ENCODE results near the gene RIOK3. TPM values are rescaled to one million over a fixed set of nuclear protein-coding genes. Genes with fewer than 3 reads are reported as not detected.
"Not testable (repeated sequence)": the region's sequence is repeated elsewhere in the genome, so short reads cannot be mapped to it uniquely, and the experiment has no call there.

RIOK3 gene
- total RNA-seq, 4 donors from 2014 or later: 77.3 to 220 (median 114) TPM

GRCh38 chr18:23504720-23505119 is 51.6 kb downstream of the RIOK3 start:
- Histone ChIP-seq H3K36me3 (peaks cover 0 to 6% of the 10 kb centered on the region in 2 donors), H3K9me3 (no peaks in the 10 kb centered on the region), H3K27ac (peak overlapping the region in 1 of 4 donors; percentile 91), H3K27me3 (no peaks in the 10 kb centered on the region), H3K4me1 (peaks cover 16 to 22% of the 10 kb centered on the region in 2 donors), H3K4me3 (peak overlapping the region; percentile 77 to 89 (median 82))
- ATAC-seq (no peak), DNase-seq (no peak)
- intact Hi-C loops (cut with DNase I; ENCODE audit: low total_unique reads) (loop anchor here (10.0 kb wide), 2 partner anchors 320 to 570 kb away; partner anchors contain the start of gene RBBP8), in situ Hi-C loops (cut with MboI; ENCODE audit: low sequenced_read_pairs in 4 of 4) (loop anchor here in 1 of 4 donors (25.0 kb wide), 1 partner anchor 308 kb away; no protein-coding TSS in a partner anchor)
- no peak for TF ChIP-seq CTCF (IDR thresholded peaks at IDR 0.05 in 4 of 5, conservative IDR thresholded peaks at IDR 0.05 in 1 of 5)
- no peak for TF ChIP-seq POLR2A (IDR thresholded peaks at IDR 0.05)

- in situ Hi-C loops (cut with MboI; ENCODE audit: low sequenced_read_pairs in 4 of 4): loop anchor here in 1 of 4 donors (25.0 kb wide), 1 partner anchor 306 kb away; no protein-coding TSS in a partner anchor
- Histone ChIP-seq H3K4me3 (no peak overlapping the region), H3K4me1 (peaks cover 16 to 22% of the 10 kb centered on the region in 2 donors), H3K36me3 (peaks cover 0 to 18% of the 10 kb centered on the region in 2 donors), H3K27me3 (no peaks in the 10 kb centered on the region), H3K9me3 (no peaks in the 10 kb centered on the region), H3K27ac (no peak overlapping the region)
- DNase-seq (no peak), ATAC-seq (no peak)
- intact Hi-C loops (cut with DNase I; ENCODE audit: low total_unique reads): loop anchor here (10.0 kb wide), 2 partner anchors 318 to 572 kb away; partner anchors contain the start of gene RBBP8
- TF ChIP-seq CTCF (IDR thresholded peaks at IDR 0.05 in 4 of 5, conservative IDR thresholded peaks at IDR 0.05 in 1 of 5): no peak
- TF ChIP-seq POLR2A (IDR thresholded peaks at IDR 0.05): no peak
These were observed 53.3 kb downstream of the RIOK3 start for GRCh38 chr18:23506393-23506792.

GRCh38 chr18:23510923-23511322 is 57.8 kb downstream of the RIOK3 start:
- intact Hi-C loops (cut with DNase I; ENCODE audit: low total_unique reads); H3K27ac ChIP-seq; DNase-seq; H3K4me3 ChIP-seq; H3K4me1 ChIP-seq; H3K27me3 ChIP-seq; H3K9me3 ChIP-seq; ATAC-seq: not testable (repeated sequence)
- in situ Hi-C loops (cut with MboI; ENCODE audit: low sequenced_read_pairs in 4 of 4): loop anchor here in 3 of 4 donors (10.0 to 25.0 kb wide), 3 partner anchors 74 to 404 kb away; partner anchors contain the start of gene NPC1 (in 1 of the 3)
- H3K36me3 ChIP-seq: peaks cover 0 to 18% of the 10 kb centered on the region in 2 donors

- H3K27me3 ChIP-seq; H3K9me3 ChIP-seq; H3K4me1 ChIP-seq; ATAC-seq; H3K27ac ChIP-seq; DNase-seq; H3K4me3 ChIP-seq; intact Hi-C loops (cut with DNase I; ENCODE audit: low total_unique reads): not testable (repeated sequence)
- in situ Hi-C loops (cut with MboI; ENCODE audit: low sequenced_read_pairs in 4 of 4): loop anchor here in 3 of 4 donors (10.0 to 25.0 kb wide), 3 partner anchors 73 to 403 kb away; partner anchors contain the start of gene NPC1 (in 1 of the 3)
- peaks cover 0 to 26% of the 10 kb centered on the region in 2 donors for H3K36me3 ChIP-seq
These were observed 59.1 kb downstream of the RIOK3 start for GRCh38 chr18:23512216-23512615.

- no peak for DNase-seq
- in situ Hi-C loops (cut with MboI; ENCODE audit: low sequenced_read_pairs in 4 of 4) (loop anchor here in 3 of 4 donors (10.0 to 25.0 kb wide), 3 partner anchors 72 to 402 kb away; partner anchors contain the start of gene NPC1 (in 1 of the 3)), intact Hi-C loops (cut with DNase I; ENCODE audit: low total_unique reads) (no loop called here)
- H3K4me1 ChIP-seq: no peaks in the 10 kb centered on the region
- no peak for ATAC-seq
- H3K27ac ChIP-seq: no peak overlapping the region
- H3K9me3 ChIP-seq: no peaks in the 10 kb centered on the region
- TF ChIP-seq POLR2A (IDR thresholded peaks at IDR 0.05) (no peak), CTCF (IDR thresholded peaks at IDR 0.05 in 4 of 5, conservative IDR thresholded peaks at IDR 0.05 in 1 of 5) (no peak)
- H3K36me3 ChIP-seq: peaks cover 0 to 29% of the 10 kb centered on the region in 2 donors
- no peak overlapping the region for H3K4me3 ChIP-seq
- H3K27me3 ChIP-seq: no peaks in the 10 kb centered on the region
These were observed 59.6 kb downstream of the RIOK3 start for GRCh38 chr18:23512641-23513040.
